Smooth muscle cell (in vitro differentiated cells): ENCODE data around the gene TXNDC15. TPM values are rescaled to one million over a fixed set of nuclear protein-coding genes. Genes with fewer than 3 reads are reported as not detected.

Experiments used
- DNase-seq: peaks from one replicate; lab custom pipeline; 2025; ENCODE audit not compliant: unreplicated experiment; lab: John Stamatoyannopoulos, UW
- H2AFZ ChIP-seq: fragments of 200-600 bp; sonication (generic); 2 replicates; pipeline ENCODE4 v1.6.0; 2016; ENCODE audit warnings: antibody characterized with exemption, low read depth, mild to moderate bottlenecking
- H3F3A ChIP-seq: fragments of 200-600 bp; sonication (generic); 2 replicates; pipeline ENCODE4 v1.6.0; 2017; ENCODE audit warnings: antibody characterized with exemption, low read depth
- H3K27ac ChIP-seq: fragments of 200-600 bp; sonication (generic); 2 replicates; pipeline ENCODE4 v1.5.1; 2016; ENCODE audit warnings: low read depth, mild to moderate bottlenecking
- H3K27me3 ChIP-seq: fragments of 200-600 bp; sonication (generic); 2 replicates; pipeline ENCODE4 v1.6.1; 2016; ENCODE audit warnings: low read depth, mild to moderate bottlenecking
- H3K36me3 ChIP-seq: fragments of 200-600 bp; sonication (generic); 2 replicates; pipeline ENCODE4 v1.5.1; 2016; ENCODE audit warnings: low read depth
- H3K4me1 ChIP-seq: fragments of 200-600 bp; sonication (generic); 2 replicates; pipeline ENCODE4 v1.5.1; 2016; ENCODE audit warnings: low read depth
- H3K4me2 ChIP-seq: fragments of 200-600 bp; sonication (generic); 2 replicates; pipeline ENCODE4 v1.6.0; 2016; ENCODE audit warnings: mild to moderate bottlenecking
- H3K4me3 ChIP-seq: fragments of 200-600 bp; sonication (generic); 2 replicates; pipeline ENCODE4 v1.5.1; 2016; ENCODE audit warnings: mild to moderate bottlenecking
- H3K79me2 ChIP-seq: fragments of 200-600 bp; sonication (generic); 2 replicates; pipeline ENCODE4 v1.6.0; 2016; ENCODE audit warnings: low read depth, mild to moderate bottlenecking
- H3K9ac ChIP-seq: fragments of 200-600 bp; sonication (generic); 2 replicates; pipeline ENCODE4 v1.6.0; 2016; ENCODE audit warnings: low read depth
- H3K9me3 ChIP-seq: fragments of 200-600 bp; sonication (generic); replicated peaks from 2 replicates; pipeline ENCODE4 v1.5.1; 2016; ENCODE audit warnings: low read depth
- H4K20me1 ChIP-seq: fragments of 200-600 bp; sonication (generic); 2 replicates; pipeline ENCODE4 v1.6.0; 2016; ENCODE audit warnings: low read depth
- CTCF ChIP-seq: fragments of 200-600 bp; sonication (generic); IDR thresholded peaks from 2 replicates; pipeline ENCODE4 v1.5.1; 2017; ENCODE audit warnings: borderline replicate concordance, mild to moderate bottlenecking, antibody characterized with exemption; ENCODE audit not compliant: insufficient read depth, poor library complexity, severe bottlenecking
- WGBS: methylation state at CpG from one replicate; pipeline ENCODE4 v1.1.7; 2016; ENCODE audit warnings: low lambda C conversion rate; 5-methylcytosine and 5-hydroxymethylcytosine counted together
- polyA plus RNA-seq: library from polyadenylated mRNA; unstranded; fragments of >200 nt; fragmentation: Nextera tagmentation; extraction: Ambion mirVana; gene quantifications from 2 replicates; pipeline ENCODE4 v1.2.1, GENCODE V29; 2016
- total RNA-seq: library from RNA; depleted of rRNA; stranded (reverse); fragments of >200 nt; gene quantifications from 2 replicates; pipeline ENCODE4 v1.2.3, GENCODE V29; 2014

The TXNDC15 gene
- total and polyA plus RNA-seq, 2 experiments from 2014 or later: 70.8 to 118 TPM

GRCh38 chr5:134920848-134921575 is 46.8 kb downstream of the TXNDC15 start:
- no peak overlapping the region for H3K4me2 ChIP-seq
- no peaks in the 10 kb centered on the region for H3K27me3 ChIP-seq
- H2AFZ ChIP-seq: no peak overlapping the region
- no peaks in the 10 kb centered on the region for H3K79me2 ChIP-seq
- no peaks in the 10 kb centered on the region for H3K36me3 ChIP-seq
- H3K4me1 ChIP-seq: no peaks in the 10 kb centered on the region
- no peak overlapping the region for H3K4me3 ChIP-seq
- no peak overlapping the region for H3K27ac ChIP-seq
- H3F3A ChIP-seq: no peaks in the 10 kb centered on the region
- no peak overlapping the region for H3K9ac ChIP-seq
- no peak for TF ChIP-seq CTCF
- no peaks in the 10 kb centered on the region for H4K20me1 ChIP-seq
- no peak for DNase-seq
- 95% methylated on average over 9 of the region's 9 CpGs for WGBS
- H3K9me3 ChIP-seq: no peaks in the 10 kb centered on the region

GRCh38 chr5:134932508-134932907 is 58.3 kb downstream of the TXNDC15 start:
- no peak overlapping the region for H3K4me2 ChIP-seq
- no peak for TF ChIP-seq CTCF
- no peak overlapping the region for H3K27ac ChIP-seq
- no peak overlapping the region for H2AFZ ChIP-seq
- no peaks in the 10 kb centered on the region for H4K20me1 ChIP-seq
- DNase-seq: no peak
- no peaks in the 10 kb centered on the region for H3K27me3 ChIP-seq
- H3K36me3 ChIP-seq: no peaks in the 10 kb centered on the region
- H3F3A ChIP-seq: no peaks in the 10 kb centered on the region
- WGBS: 91% methylated on average over 3 of the region's 3 CpGs
- no peaks in the 10 kb centered on the region for H3K9me3 ChIP-seq
- no peak overlapping the region for H3K9ac ChIP-seq
- peaks cover 2% of the 10 kb centered on the region for H3K4me1 ChIP-seq
- no peaks in the 10 kb centered on the region for H3K79me2 ChIP-seq
- H3K4me3 ChIP-seq: no peak overlapping the region

GRCh38 chr5:134934202-134934601 is 60.0 kb downstream of the TXNDC15 start:
- Histone ChIP-seq H3K9me3 (no peaks in the 10 kb centered on the region), H3K36me3 (no peaks in the 10 kb centered on the region), H3K79me2 (no peaks in the 10 kb centered on the region), H3K9ac (no peak overlapping the region), H3K4me3 (no peak overlapping the region), H3K27ac (no peak overlapping the region), H2AFZ (no peak overlapping the region), H4K20me1 (no peaks in the 10 kb centered on the region), H3K4me1 (peaks cover 18% of the 10 kb centered on the region), H3K27me3 (no peaks in the 10 kb centered on the region), H3F3A (no peaks in the 10 kb centered on the region), H3K4me2 (no peak overlapping the region)
- no peak for DNase-seq
- TF ChIP-seq CTCF: no peak
- WGBS: 97% methylated on average over 5 of the region's 5 CpGs
